HUDEP-2 (cell line): ENCODE data around the gene ATP8A2.
"Not testable (repeated sequence)": the region's sequence is repeated elsewhere in the genome, so short reads cannot be mapped to it uniquely, and the experiment has no call there.

Experiments used
- DNase-seq, 76 experiments: peaks; one replicate each; lab custom pipeline; 2025; ENCODE audit not compliant: unreplicated experiment in 76 of 76; lab: John Stamatoyannopoulos, UW

Gene ATP8A2

DNA sequence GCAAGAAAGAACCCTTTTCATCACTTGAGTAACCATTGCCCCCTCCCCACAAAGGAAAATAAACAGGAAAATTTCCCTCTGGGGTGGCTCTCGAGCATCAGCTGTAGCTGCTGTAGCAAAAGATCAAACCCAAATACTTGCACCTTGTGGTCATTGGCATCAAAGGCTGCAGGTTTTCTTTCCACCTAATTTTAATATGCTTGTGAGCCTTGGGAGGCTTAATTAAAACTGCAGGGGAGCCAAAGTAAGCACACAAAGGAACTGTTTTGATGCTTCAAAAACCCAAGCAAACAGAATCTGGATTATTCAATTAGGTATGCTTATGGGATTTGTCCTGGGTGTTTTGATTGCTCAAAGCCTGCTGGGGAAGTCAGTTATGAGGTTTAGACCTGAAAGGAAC lies 560.6 kb downstream of the ATP8A2 start:
- DNase-seq, result no peak

DNA sequence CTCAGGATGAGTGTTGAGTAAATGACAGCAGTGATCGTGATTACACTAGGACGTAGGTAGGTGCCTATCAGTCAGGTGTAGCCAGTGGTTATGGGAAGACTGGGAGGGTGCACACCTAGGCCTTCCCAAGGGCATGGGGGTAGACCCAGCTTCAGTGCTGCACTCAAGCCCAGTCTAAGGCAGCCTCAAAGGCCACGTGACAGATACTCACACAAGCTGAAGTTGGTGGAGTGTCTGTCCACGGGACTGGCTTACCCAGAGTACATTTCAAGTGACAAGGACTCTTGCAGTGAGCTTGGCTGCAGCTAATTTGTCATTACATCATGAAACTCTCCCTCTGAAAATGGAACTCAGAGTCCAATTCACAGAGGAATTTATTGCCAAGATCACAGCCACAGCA lies 561.7 kb downstream of the ATP8A2 start:
- no peak for DNase-seq

DNA sequence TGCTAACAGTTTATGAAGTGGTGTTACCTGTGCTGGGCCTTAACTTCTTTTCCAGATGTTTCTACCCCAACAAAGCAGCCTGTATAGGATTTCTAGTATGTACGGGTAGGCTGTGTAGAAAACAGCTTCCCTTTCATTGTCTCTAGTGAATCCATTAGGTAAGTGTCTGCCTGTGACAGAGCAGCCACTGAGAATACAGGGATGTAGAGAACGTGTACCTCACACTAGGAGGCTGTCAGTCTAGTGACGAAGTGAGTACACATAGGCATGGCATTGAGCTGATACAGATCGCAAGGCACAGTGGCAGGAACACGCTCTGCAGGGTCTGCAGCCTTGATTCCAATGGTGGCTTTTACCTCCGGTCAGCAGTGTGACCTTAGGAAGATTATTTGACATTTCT lies 562.4 kb downstream of the ATP8A2 start:
- no peak for DNase-seq

DNA sequence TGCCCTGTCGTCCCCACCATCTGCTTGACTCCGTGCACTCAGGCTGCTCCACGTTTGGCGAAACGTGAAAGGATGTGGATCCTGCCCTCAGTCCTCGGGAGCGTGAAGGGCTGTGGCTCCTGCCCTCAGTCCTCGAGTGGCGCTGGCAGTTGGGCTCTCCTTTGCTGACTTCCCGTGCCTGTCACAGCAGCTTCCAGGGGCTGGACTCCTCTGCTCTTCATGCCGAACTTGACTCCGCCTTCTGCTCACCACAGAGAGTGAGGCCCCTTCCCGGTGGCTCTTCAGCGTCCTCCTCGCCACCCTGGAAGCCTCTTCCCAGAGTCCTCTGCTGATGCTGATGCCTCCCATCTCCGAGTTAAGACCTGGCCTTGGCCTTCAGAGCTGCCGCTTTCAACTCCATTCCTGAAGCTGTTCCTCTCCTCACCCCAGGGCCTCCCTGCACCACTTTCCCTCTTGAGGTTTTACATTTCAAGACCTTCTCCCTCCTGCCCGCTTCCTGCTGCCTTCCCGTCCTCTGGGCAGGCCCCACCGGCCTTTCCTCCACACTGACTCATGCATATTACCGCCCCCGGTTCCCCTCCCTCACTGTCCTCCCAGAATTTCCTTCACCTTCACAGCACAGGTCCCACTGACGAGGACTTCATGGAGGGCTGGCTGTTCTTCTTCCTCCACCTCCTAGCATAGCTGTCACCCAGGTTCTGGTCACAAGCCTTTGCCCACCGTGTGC lies 568.4 kb downstream of the ATP8A2 start:
- no peak for DNase-seq

DNA sequence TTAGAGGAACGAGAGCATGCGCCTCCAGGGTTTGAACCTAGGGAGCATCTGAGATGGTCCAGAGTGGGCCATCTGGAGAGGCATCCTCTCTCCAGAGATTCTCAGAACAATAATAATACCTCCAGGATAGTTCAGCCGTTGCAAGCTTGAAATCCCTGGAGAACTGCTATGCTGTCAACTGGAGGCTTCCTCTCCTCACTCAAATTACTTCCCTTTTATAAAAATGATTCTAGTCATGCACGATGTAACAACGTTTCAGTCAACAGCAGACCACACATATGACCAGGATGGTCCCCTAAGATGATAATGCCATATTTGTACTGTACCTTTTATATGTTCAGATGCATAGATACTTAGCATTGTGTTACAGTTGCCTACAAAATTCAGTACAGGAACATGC lies 571.3 kb downstream of the ATP8A2 start:
- no peak for DNase-seq

DNA sequence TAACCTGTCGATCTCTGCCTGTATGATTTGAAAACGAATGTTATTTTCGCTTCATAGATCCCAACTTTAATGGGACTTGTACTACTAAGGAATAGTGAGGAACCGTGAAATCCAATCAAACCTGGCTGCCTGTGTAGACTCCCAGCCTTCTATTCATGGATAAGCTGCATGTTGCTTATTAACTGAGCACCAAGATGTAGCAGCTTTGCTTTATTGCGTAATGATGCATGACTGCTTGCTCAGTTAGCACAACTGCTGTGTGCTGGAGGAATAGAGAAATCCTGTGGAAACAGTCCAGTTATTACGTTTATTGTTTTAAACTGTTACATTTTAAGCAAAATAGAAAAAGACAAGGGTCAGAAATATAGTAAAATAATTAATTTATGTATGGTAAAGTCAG lies 571.9 kb downstream of the ATP8A2 start:
- no peak for DNase-seq

DNA sequence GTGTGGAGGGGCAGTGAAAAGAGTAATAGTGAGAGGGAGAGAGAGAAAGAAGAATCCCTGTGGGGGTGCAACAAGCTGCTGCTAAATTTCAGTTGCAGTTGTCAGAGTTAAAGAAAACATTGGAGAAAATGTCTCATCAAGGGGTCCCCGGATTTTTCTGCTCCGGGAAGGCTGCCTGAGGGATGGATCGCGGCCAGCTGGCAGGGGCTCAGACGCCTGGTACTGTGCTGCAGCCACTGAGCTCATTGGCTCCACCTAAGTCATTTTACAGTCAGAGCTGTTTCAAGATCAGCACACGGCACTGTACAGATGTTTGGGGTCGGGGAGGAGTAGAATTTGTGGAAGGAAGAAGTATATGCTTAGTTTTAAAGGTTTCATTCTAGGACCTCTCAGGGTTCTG lies 573.8 kb downstream of the ATP8A2 start:
- no peak for DNase-seq

DNA sequence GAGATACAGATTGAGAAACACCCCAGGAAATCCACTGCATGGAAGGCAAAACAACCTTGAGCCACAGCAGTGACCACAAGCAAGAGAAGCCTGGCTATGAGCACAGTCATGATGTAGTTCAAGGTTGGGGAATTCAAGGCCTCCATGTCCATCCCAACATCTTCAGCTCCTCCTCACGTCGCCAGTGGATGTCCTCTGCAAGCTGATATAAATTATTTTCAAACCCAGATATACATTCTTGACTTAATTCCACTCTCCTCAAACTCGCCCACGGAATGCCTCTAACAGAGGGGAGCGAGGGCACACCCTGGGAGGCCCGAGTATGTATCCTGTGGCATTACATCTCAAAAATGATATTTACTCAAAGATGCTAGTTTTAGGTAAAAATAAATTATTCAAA lies 574.5 kb downstream of the ATP8A2 start:
- no peak for DNase-seq

DNA sequence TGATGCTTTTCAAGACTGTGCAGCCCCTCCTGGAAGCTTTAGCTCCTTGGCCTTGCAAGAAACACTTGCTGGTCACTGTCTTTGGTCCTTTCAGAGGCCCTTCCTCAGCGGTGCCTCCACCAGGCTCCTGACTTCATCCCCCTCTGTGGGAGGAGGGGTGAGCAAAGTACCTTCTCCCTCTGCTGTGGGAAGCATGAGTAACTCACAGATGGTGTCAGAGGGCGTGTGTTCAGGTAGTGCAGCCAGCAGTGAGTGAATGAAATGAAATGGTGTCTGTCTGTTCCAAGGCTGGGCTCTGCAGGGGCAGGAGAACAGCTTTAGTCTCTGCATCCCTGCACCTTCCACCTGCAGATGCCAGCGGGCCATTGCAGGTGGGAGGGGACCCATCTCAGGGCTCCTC lies 577.1 kb downstream of the ATP8A2 start:
- no peak for DNase-seq

DNA sequence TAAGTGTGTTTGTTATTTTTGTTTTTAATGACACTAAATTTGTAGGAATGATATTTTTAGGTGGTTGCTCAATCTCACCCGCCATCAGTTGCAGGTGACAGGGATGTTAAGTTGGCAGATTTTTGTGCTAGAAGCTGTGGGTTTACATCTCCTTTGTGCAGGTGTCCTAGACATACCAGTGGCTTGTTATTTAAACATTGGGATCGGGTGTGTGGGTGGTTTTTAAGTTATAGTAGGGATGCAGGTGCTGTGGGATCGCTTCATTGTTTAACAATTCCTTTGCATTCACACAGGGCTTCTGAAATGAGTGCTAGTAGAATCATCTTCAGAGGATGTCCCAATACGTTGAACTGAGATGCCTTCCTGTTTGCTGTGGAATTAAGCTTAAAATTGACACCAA lies 580.1 kb downstream of the ATP8A2 start:
- DNase-seq, result no peak

DNA sequence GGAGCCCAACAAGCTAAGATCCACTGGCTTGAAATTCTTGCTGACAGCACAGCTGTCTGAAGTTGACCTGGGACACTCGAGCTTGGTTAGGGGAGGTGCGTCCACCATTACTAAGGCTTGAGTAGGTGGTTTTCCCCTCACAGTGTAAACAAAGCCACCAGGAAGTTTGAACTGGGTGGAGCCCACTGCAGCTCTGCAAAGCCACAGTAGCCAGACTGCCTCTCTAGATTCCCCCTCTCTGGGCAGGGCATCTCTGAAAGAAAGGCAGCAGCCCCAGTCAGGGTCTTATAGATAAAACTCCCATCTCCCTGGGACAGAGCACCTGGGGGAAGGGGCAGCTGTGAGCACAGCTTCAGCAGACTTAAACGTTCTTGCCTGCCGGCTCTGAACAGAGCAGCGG lies 582.3 kb downstream of the ATP8A2 start:
- not testable (repeated sequence) for DNase-seq

DNA sequence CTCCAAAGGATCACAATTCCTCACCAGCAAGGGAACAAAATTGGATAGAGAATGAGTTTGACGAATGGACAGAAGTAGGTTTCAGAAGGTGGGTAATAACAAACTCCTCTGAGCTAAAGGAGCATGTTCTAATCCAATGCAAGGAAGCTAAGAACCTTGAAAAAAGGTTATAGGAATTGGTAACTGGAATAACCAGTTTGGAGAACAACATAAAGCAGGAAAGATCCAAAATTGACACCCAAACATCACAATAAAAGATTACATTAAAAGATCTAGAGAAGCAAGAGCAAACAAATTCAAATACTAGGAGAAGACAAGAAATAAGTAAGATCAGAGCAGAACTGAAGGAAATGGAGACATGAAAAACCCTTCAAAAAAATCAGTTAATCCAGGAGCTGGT lies 583.2 kb downstream of the ATP8A2 start:
- DNase-seq, result not testable (repeated sequence)

DNA sequence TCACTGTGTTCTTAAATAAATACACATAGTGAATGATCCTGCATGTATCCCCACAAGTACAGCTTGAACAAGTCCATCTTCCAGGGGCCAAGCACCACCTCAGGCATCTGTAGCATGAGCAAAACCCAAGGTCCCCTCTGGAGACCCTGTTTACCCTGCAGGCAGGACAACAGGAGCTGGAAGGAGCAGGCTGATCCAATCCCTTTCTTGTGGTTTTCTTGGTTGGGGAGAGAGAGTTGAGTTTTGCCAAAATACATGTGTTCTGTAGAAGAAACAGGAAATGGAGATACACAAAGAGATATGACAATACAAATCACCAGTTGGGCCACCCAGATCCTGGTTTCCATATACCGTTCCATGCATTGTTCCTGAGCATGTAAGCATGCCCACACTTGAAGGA lies 587.2 kb downstream of the ATP8A2 start:
- DNase-seq, result no peak

DNA sequence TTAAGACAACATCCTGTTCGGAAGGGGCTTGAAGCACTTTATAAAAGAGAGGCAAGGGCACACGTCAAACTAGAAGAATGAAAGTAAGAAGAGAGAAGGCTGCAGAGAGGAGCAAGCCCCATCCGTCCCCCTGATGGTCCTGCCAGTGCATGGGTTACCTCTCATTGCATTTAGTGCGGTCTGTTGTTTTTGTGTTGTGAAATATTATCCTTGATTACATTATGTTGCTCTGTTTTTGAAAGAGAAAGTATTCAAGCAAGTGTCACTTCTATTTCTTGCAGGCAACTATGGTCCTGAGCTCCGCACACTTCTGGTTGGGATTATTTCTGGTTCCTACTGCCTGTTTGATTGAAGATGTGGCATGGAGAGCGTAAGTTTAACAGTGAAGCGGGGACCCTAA lies 589.5 kb downstream of the ATP8A2 start:
- no peak for DNase-seq

DNA sequence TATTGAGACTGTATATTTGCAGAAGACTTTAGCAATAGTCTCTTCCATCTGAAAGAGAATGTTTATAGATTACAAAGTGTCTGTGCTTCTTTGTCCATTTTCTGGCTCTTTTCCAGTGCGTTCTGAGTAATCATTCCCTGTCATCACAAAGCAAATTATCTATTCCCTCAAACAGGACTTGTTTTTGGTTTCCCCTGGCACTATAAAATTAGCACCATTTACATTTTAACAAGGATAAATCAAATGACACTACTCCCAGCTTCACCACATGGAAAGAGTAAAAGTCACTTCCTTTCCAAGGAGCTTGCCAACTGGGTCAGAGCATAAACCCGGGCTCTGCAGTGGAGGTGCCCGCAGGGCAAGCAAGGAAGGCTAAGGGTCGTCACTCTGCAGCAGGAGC lies 591.9 kb downstream of the ATP8A2 start:
- no peak for DNase-seq

DNA sequence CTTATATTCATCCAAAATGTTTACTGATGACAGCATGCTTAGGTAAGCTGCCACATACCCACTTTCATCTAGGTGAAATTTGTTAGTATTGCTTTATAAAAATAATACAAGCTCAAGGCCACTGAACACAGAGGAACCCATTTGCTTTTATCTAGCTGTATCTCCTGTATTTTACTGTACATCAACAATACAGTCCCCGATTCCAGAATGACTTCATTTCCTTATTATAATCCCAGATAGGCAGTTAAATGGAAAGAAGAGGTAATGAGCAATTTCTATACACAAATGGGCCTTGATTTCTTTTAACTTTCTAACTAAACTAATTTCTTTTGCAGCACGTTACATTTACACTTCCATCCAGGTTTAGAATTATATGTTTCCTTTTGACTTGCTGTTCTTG lies 593.8 kb downstream of the ATP8A2 start:
- no peak for DNase-seq

DNA sequence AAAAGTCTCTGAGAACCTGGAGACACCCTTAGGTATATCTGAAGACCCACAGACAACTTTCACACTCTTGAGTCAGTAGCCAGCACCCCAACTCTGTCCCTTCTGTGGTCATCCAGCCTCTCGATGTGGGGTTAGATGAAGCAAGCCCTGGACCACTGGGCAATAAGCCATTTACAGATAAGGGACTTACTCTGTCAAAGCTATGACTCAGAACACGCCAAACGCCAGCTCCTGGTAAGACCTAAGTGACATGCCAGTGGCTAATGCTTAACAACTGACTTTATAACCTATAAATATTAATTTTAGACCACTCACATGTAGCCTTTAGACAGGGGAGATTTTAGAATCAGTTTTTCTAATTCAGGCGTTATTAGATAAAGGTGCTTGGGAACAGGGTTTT lies 594.3 kb downstream of the ATP8A2 start:
- peak in 3 of 76 experiments; percentile 1 to 25 (median 3) for DNase-seq

DNA sequence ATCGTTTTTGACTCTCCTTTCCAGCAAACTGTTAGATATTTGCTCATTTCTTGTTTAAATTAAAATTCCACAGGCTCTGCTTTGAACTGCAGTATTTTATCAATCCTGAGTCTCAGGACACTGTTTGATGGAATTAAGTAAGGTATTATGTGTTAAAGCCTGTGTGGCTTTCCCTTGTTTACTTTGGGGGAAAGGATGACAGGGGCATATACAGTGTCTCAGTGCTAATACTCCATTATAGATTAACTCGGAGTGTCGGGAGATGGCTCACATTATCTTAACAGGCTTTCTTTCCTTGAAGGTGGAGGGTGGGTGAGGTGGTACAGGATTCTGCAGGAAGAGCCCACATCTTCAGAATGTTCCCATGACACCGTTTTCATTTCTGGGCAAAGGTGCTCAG lies 595.4 kb downstream of the ATP8A2 start:
- DNase-seq, result no peak

DNA sequence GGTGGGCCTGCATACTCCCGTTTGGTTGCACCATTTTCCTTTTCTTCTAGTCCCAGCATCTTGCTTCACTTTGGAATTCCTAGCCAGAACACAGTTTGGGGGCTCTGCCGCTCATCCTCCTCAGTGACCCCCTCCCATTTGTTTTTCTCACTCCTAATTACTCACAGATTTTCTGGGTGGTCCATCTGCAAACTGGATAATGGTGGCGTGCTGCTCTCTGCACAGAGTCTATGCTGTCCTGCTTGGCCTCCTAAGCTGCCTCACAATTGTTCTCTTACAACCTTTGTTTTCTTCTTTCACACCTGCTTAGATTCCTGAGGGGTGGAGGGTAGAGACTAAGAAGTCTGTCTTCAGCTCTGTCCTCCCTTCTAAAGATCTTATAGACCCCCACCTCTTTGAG lies 599.3 kb downstream of the ATP8A2 start:
- DNase-seq, result no peak

DNA sequence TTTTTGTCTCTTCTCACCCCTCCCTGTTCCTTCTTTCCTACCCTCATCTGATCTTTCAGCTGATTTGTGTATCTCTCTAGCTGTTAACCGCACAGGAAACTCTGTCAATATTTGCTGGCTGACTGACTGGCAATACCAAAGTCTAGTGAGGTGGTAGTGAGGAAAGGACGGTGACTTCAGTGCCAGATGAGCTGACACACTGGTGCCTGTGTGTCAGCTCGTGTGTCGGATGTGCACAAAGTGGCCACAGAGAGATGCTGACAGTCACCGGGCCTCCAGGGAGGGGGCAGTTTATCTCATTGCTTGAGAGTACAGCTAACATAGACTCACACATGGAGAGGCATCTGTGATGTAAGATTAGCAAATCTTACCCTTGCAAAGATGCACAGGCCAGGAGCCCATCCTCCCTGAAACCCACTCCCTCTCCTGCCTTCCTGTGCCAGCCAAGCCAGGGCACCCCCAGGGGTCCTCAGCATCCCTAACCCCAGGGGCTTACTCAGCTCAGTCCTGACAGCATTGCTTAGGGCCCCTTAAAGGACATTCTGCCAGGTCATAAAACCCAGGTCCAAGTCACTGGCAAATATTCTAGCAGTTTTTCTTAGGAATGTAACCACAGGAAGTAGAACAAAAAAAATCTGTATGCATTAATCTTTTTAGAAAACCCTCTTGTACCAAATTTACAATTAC lies 599.8 kb downstream of the ATP8A2 start:
- DNase-seq, result no peak

DNA sequence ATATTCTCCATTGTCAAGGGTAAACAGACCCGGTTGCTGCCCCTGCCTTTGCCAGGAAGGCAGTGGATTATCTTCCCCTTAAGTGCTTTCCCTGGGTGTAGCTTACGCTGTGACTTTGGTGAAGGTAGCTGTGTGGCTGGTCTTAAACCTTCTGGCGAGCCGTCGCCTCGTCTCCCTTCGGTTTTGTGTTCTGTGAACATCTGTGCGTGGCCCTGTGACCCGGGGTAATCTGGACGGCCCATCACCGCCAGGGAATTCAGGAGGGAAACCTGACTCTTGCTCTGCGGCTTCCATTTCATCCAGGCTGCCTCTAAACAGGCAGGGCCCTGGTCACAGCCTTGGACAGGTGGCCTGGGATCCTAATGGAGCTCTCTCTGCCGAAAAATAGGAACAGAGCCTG lies 601.3 kb downstream of the ATP8A2 start:
- no peak for DNase-seq

DNA sequence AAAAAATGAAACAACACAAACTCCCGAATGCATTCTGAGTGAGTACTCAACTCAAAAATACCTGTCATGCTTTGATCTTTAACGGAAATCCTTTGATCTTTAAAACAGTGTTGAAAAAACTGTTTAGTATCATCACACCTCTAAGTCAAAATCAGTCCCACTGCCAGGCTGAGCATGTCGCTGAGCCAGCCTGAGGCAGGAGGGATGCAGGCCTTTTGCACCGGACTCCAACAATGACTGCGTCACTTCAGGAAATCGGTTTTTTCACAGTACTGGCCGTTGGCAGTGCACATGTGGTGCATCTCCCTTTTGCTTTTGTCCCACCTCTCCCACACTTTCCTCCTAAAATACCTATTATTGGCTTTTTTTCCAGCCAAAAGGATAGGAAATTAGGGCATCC lies 601.8 kb downstream of the ATP8A2 start:
- DNase-seq, result no peak

DNA sequence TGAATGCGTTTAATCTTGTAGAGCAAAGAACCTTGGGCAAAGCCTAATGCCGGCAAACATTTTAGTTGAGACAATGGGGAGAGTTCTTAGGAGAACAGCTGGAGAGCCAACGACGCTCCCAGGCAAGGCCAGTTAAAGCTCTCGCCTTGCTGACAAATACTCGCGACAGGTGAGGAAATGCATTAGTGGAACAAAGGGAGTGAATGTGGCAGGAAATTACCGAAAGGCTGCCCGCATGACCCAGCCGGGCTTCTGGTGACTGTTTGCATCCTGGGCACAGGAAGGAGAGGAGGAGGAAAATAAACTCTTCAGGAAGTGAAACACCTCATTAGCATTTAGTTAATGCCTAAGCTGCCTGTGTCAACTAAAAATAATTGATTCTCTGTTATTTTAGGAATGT lies 605.4 kb downstream of the ATP8A2 start:
- DNase-seq, result no peak
